ENCODE data around the gene LRRC15. TPM values are rescaled to one million over a fixed set of nuclear protein-coding genes. Genes with fewer than 3 reads are reported as not detected.

The LRRC15 gene
- total RNA-seq, 4 donors from 2014 or later = 0.13 to 0.66 (median 0.34) TPM; not detected in 1

DNA sequence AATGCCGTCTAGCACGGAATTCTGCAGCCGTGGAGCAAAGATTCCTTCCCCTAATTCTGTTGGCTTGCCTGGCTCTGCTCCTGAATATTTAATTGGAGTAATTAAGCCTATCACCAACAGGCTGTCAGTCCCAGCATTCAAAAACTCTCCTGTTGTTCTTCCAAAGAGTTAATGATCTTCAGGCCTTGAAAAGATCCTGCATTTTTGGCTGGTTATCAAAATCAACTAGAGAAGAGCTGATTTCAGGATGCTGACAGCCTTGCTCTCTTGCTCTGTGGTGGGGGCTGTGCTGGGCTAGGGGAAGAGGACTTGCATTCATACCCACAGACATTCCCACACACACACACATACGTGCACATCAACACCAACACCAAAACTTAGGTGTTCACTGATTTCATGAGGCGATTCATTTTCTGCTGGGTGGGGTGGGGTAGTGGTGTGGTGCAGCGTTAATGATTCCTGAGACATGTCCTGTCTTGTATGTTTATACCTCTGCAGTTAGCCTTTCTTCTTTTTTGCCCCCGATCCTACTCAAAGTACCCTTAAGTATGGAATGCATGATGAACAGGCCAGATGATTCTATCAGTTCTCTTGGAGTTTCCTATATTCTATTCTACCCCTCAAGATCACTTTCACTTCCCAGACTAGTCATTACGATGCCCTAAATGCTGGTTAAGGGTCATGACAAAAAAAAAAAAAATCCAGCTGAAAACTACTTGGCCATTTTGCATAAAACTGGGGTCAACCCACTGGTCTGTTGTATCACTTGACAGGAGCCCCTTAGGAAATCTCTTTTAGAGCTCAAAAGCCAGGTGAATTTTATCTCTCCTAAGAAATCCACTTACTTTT, 60.7 kb downstream of the LRRC15 start:
- no peaks in the 10 kb centered on the region for H3K27me3 ChIP-seq
- TF ChIP-seq POLR2AphosphoS5 (IDR thresholded peaks at IDR 0.05) = no peak
- TF ChIP-seq, protein P1, sequence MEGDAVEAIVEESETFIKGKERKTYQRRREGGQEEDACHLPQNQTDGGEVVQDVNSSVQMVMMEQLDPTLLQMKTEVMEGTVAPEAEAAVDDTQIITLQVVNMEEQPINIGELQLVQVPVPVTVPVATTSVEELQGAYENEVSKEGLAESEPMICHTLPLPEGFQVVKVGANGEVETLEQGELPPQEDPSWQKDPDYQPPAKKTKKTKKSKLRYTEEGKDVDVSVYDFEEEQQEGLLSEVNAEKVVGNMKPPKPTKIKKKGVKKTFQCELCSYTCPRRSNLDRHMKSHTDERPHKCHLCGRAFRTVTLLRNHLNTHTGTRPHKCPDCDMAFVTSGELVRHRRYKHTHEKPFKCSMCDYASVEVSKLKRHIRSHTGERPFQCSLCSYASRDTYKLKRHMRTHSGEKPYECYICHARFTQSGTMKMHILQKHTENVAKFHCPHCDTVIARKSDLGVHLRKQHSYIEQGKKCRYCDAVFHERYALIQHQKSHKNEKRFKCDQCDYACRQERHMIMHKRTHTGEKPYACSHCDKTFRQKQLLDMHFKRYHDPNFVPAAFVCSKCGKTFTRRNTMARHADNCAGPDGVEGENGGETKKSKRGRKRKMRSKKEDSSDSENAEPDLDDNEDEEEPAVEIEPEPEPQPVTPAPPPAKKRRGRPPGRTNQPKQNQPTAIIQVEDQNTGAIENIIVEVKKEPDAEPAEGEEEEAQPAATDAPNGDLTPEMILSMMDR (IDR thresholded peaks at IDR 0.05) = no peak
- no peak overlapping the region for H3K27ac ChIP-seq (replicated peaks in 1 of 4)
- no peaks in the 10 kb centered on the region for H3K9me3 ChIP-seq
- H3K4me3 ChIP-seq = no peak overlapping the region
- WGBS = 84% methylated on average over 8 of the region's 8 CpGs
- no peaks in the 10 kb centered on the region for H3K36me3 ChIP-seq
- peaks cover 13 to 42% (median 32%) of the 10 kb centered on the region in 4 donors for H3K4me1 ChIP-seq
- DNase-seq (ENCODE audit: extremely low spot score) = no peak
- intact Hi-C loops (cut with DNase I) = no loop called here

DNA sequence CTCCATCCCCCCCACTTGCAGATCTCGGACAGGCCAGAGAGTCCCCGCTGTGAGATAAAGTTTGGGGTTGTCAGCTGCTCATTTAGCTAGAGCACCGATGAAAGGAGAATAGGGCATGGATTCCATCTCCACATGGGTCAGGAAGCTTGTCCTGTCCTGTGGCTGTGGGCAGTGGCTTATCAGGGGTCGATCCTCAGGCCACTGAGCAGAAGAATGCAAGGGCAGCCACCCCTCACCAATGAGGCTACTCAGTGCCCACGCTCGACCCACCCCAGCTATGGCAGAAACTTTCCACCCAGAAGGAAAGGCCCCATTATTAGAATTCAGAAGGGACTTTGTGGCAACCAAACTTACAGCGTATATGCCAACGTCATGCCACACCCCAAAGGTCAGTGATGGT, 61.7 kb downstream of the LRRC15 start:
- no peaks in the 10 kb centered on the region for H3K27me3 ChIP-seq
- TF ChIP-seq POLR2A (IDR thresholded peaks at IDR 0.05; ENCODE audit: low read depth) = no peak
- TF ChIP-seq POLR2AphosphoS5 (IDR thresholded peaks at IDR 0.05) = no peak
- TF ChIP-seq, protein P1 (IDR thresholded peaks at IDR 0.05) = no peak
- TF ChIP-seq EP300 (IDR thresholded peaks at IDR 0.05) = no peak
- DNase-seq (ENCODE audit: extremely low spot score) = no peak
- no peaks in the 10 kb centered on the region for H3K9me3 ChIP-seq
- intact Hi-C loops (cut with DNase I) = no loop called here
- H3K4me1 ChIP-seq = peaks cover 6 to 32% (median 23%) of the 10 kb centered on the region in 4 donors
- H3K36me3 ChIP-seq = no peaks in the 10 kb centered on the region
- no peak overlapping the region for H3K27ac ChIP-seq (replicated peaks in 1 of 4)
- WGBS = 81% methylated on average over 2 of the region's 8 CpGs
- no peak overlapping the region for H3K4me3 ChIP-seq

DNA sequence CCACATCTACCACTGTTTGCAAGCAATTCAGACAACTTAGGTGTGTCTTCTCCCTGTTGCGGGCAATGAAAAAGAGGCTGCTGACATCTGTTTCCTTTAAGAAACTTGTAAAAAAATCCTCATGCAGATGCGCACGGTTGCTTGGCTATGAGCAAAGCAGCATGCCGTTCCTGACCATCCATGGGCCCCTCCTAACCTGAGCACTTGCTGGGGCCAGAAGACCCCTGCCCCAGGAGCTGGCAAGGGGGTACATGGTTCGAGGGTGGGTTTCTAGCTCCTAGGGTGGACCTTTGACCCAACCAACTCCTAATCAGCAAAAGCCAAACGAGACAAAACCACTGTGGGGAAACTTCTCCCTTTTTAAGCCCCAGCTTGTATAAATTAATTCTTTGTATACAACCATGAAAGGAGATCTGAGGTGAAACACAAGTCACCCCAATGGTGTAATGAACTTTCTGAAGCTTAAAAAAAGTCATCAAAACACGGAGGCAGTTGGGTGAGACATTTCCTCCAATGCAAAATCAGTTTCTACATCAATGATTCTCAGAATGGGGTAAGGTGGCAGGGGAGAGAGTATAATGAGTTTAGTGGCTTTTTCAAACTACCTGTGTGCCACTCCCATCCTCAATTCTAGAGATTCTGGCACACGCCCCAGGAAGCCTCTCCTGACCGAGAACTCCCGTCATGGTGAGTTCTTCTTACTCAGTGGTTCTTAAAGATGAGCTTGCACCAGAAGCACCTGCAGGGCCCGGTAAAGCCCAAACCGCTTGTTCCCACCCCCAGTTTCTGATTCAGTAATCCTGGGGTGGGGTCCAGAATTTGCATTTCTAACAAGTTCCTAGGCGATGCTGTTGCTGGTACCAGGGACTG, 62.5 kb downstream of the LRRC15 start:
- Histone ChIP-seq H3K27me3 (no peaks in the 10 kb centered on the region), H3K27ac (replicated peaks in 1 of 4) (no peak overlapping the region), H3K4me1 (peaks cover 0 to 23% (median 14%) of the 10 kb centered on the region in 4 donors), H3K4me3 (no peak overlapping the region), H3K9me3 (no peaks in the 10 kb centered on the region), H3K36me3 (no peaks in the 10 kb centered on the region)
- 87% methylated on average over 13 of the region's 13 CpGs for WGBS
- intact Hi-C loops (cut with DNase I) = no loop called here
- TF ChIP-seq POLR2AphosphoS5 (IDR thresholded peaks at IDR 0.05) = no peak
- TF ChIP-seq EP300 (IDR thresholded peaks at IDR 0.05) = no peak
- TF ChIP-seq POLR2A (IDR thresholded peaks at IDR 0.05; ENCODE audit: low read depth) = no peak
- no peak for DNase-seq (ENCODE audit: extremely low spot score)

DNA sequence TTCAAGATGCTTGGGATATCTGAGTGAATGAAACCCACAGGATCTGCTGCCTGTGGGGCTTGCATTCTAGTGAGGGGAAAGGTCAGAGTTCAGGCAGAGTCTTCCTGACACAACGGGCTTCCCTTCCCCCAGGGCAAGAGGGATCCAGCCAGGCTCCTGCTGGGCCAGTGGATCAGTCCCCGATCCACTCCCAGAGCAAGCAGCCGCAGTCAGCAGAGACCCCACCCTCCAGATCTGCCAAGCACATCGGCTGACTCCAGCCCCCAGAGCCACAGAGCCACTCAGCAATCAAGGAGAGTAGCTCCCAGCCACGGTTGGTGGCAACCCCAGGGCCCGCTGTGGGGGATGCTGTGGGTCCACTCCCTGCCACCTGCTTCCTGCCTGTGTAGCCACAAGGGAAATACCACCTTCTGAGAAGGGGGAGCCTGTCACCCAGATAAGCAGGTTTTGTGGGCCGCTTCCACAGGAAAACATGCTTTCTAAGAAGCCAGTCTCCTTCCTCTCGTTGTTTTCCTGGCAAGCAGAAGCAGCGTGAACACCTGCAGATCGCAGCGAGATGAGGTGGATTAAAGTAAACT, 63.3 kb downstream of the LRRC15 start:
- H3K27me3 ChIP-seq = no peaks in the 10 kb centered on the region
- no peak for DNase-seq (ENCODE audit: extremely low spot score)
- intact Hi-C loops (cut with DNase I) = no loop called here
- H3K4me3 ChIP-seq = no peak overlapping the region
- no peak for TF ChIP-seq EP300 (IDR thresholded peaks at IDR 0.05)
- no peak for TF ChIP-seq POLR2AphosphoS5 (IDR thresholded peaks at IDR 0.05)
- TF ChIP-seq POLR2A (IDR thresholded peaks at IDR 0.05; ENCODE audit: low read depth) = no peak
- TF ChIP-seq, protein P1 (IDR thresholded peaks at IDR 0.05) = no peak
- no peaks in the 10 kb centered on the region for H3K36me3 ChIP-seq
- WGBS = 70% methylated on average over 9 of the region's 11 CpGs
- H3K4me1 ChIP-seq = peaks cover 0 to 15% (median 10%) of the 10 kb centered on the region in 4 donors
- H3K9me3 ChIP-seq = no peaks in the 10 kb centered on the region
- H3K27ac ChIP-seq (replicated peaks in 1 of 4) = no peak overlapping the region
